Mesenteric fat pad (tissue), 1 donor: ENCODE results near the gene FAM110A. TPM values are rescaled to one million over a fixed set of nuclear protein-coding genes. Genes with fewer than 3 reads are reported as not detected.
"Not testable (repeated sequence)": the region's sequence is repeated elsewhere in the genome, so short reads cannot be mapped to it uniquely, and the experiment has no call there.

Experiments
- DNase-seq: peaks from one replicate; pipeline ENCODE4 v3.0.0-alpha.2; 2020; ENCODE audit warnings: low spot score
- total RNA-seq: library from RNA; stranded (reverse); fragmentation: NEBNext Ultra II Directional; extraction: Animal tissue kit (Norgen Biotek cat#: 25700); gene quantifications from one replicate; pipeline ENCODE4 v1.2.1, GENCODE V29; 2021
- donor health status: DM: yes; HTN: yes; CAD: no.

Gene FAM110A
- total RNA-seq, 1 donor from 2014 or later, result 3.7 TPM

- no peak for DNase-seq
Observed at GRCh38 chr20:841568-842546, 8.3 kb downstream of the FAM110A start.

GRCh38 chr20:842547-842940, 9.0 kb downstream of the FAM110A start:
- no peak for DNase-seq

- DNase-seq, result no peak
Observed at GRCh38 chr20:843912-844311, 10.4 kb downstream of the FAM110A start.

GRCh38 chr20:844473-845225, 11.1 kb downstream of the FAM110A start:
- no peak for DNase-seq

GRCh38 chr20:845226-845868, 11.8 kb downstream of the FAM110A start:
- no peak for DNase-seq

GRCh38 chr20:845941-846893, 12.7 kb downstream of the FAM110A start:
- no peak for DNase-seq

- no peak for DNase-seq
Observed at GRCh38 chr20:846894-847278, 13.4 kb downstream of the FAM110A start.

- no peak for DNase-seq
Observed at GRCh38 chr20:848193-848592, 14.7 kb downstream of the FAM110A start.

GRCh38 chr20:848731-849130, 15.2 kb downstream of the FAM110A start:
- DNase-seq, result not testable (repeated sequence)

- no peak for DNase-seq
Observed at GRCh38 chr20:853406-853996, 20.0 kb downstream of the FAM110A start.

- no peak for DNase-seq
Observed at GRCh38 chr20:854601-855000, 21.1 kb downstream of the FAM110A start.

GRCh38 chr20:855466-856360, 22.2 kb downstream of the FAM110A start:
- no peak for DNase-seq

- DNase-seq, result no peak
Observed at GRCh38 chr20:856361-856775, 22.9 kb downstream of the FAM110A start.

- no peak for DNase-seq
Observed at GRCh38 chr20:858011-858410, 24.5 kb downstream of the FAM110A start.

- DNase-seq, result no peak
Observed at GRCh38 chr20:859751-860231, 26.3 kb downstream of the FAM110A start.

GRCh38 chr20:860891-861290, 27.4 kb downstream of the FAM110A start:
- no peak for DNase-seq

GRCh38 chr20:865440-865839, 31.9 kb downstream of the FAM110A start:
- no peak for DNase-seq

- DNase-seq, result no peak
Observed at GRCh38 chr20:868279-868678, 34.8 kb downstream of the FAM110A start.

GRCh38 chr20:869606-870005, 36.1 kb downstream of the FAM110A start:
- DNase-seq, result no peak
